ENCODE measurements around the gene IL3RA. TPM values are rescaled to one million over a fixed set of nuclear protein-coding genes. Genes with fewer than 3 reads are reported as not detected.
A peak's percentile ranks its signal among the peaks of the same experiment; 100 is the strongest.
"Not testable (repeated sequence)": the region's sequence is repeated elsewhere in the genome, so short reads cannot be mapped to it uniquely, and the experiment has no call there.

The IL3RA gene
- total and polyA plus RNA-seq, 8 donors: 2.4 to 10.1 (median 4.5) TPM; not detected in 1

DNA sequence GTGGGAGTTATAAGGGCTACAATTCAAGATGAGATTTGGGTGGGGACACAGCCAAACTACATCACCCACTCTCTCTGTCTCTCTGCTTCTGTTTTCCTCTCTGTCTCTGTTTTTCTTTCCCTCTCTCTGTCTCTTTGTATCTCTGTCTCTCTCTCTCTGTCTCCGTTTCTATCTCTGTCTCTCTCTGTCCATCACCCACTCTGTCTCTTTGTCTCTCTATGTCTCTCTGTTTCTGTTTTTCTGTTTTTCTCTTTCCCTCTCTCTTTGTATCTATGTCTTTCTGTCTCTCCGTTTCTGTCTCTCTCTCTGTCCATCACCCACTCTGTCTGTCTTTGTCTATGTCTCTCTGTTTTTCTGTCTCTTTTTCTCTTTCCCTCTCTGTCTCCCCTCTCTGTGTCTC lies 25.3 kb downstream of the IL3RA start:
- H3K27me3 ChIP-seq: no peaks in the 10 kb centered on the region
- no peak overlapping the region for H3K27ac ChIP-seq
- peaks cover 6 to 11% (median 10%) of the 10 kb centered on the region in 4 donors for H3K9me3 ChIP-seq
- intact Hi-C loops (cut with DNase I; ENCODE audit: low total_unique reads): no loop called here
- WGBS, 5 donors: 82 to 96% (median 90%) methylated on average over 2 of the region's 2 CpGs
- no peak overlapping the region for H3K4me3 ChIP-seq
- DNase-seq: no peak
- no peak for TF ChIP-seq POLR2AphosphoS5 (IDR thresholded peaks at IDR 0.05)
- no peak for TF ChIP-seq POLR2A (IDR thresholded peaks at IDR 0.05)
- TF ChIP-seq EP300 (IDR thresholded peaks at IDR 0.05): no peak
- TF ChIP-seq, protein P1, sequence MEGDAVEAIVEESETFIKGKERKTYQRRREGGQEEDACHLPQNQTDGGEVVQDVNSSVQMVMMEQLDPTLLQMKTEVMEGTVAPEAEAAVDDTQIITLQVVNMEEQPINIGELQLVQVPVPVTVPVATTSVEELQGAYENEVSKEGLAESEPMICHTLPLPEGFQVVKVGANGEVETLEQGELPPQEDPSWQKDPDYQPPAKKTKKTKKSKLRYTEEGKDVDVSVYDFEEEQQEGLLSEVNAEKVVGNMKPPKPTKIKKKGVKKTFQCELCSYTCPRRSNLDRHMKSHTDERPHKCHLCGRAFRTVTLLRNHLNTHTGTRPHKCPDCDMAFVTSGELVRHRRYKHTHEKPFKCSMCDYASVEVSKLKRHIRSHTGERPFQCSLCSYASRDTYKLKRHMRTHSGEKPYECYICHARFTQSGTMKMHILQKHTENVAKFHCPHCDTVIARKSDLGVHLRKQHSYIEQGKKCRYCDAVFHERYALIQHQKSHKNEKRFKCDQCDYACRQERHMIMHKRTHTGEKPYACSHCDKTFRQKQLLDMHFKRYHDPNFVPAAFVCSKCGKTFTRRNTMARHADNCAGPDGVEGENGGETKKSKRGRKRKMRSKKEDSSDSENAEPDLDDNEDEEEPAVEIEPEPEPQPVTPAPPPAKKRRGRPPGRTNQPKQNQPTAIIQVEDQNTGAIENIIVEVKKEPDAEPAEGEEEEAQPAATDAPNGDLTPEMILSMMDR (IDR thresholded peaks at IDR 0.05): no peak
- peaks cover 7 to 56% (median 46%) of the 10 kb centered on the region in 4 donors for H3K36me3 ChIP-seq
- no peaks in the 10 kb centered on the region for H3K4me1 ChIP-seq

DNA sequence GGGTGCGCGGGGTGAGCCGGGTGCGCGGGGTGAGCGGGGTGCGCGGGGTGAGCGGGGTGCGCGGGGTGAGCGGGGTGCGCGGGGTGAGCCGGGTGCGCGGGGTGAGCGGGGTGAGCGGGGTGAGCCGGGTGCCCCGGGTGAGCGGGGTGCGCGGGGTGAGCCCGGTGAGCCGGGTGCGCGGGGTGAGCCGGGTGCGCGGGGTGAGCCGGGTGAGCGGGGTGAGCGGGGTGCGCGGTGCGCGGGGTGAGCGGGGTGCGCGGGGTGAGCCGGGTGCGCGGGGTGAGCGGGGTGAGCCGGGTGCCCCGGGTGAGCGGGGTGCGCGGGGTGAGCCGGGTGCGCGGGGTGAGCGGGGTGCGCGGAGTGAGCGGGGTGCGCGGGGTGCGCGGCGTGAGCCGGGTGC lies 29.8 kb downstream of the IL3RA start:
- intact Hi-C loops (cut with DNase I; ENCODE audit: low total_unique reads); H3K27ac ChIP-seq; H3K9me3 ChIP-seq; H3K4me3 ChIP-seq; DNase-seq; H3K4me1 ChIP-seq; H3K27me3 ChIP-seq: not testable (repeated sequence)
- 81 to 100% (median 97%) methylated on average over 2 to 52 of the region's 63 CpGs; no CpG with 5 or more reads in 1 of the 5 donors for WGBS, 5 donors
- H3K36me3 ChIP-seq: peaks cover 0 to 36% (median 33%) of the 10 kb centered on the region in 4 donors

DNA sequence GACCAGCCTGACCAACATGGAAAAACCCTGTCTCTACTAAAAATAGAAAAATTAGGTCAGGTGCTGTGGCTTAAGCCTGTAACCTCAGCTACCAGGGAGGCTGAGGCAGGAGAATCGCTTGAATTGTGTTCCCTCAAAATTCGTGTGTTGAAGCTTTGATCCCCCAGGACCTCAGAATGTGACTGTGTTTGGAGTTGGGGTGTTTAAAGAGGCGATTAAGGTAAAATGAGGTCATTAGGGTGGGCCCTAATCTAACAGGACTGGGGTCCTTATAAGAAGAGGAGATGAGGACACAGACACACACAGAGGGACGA lies 31.8 kb downstream of the IL3RA start:
- H3K4me3 ChIP-seq: no peak overlapping the region
- intact Hi-C loops (cut with DNase I; ENCODE audit: low total_unique reads): no loop called here
- peaks cover 0 to 26% (median 25%) of the 10 kb centered on the region in 4 donors for H3K36me3 ChIP-seq
- WGBS, 5 donors: 72 to 88% (median 81%) methylated on average over 4 of the region's 4 CpGs
- H3K27me3 ChIP-seq: no peaks in the 10 kb centered on the region
- H3K9me3 ChIP-seq: no peaks in the 10 kb centered on the region
- no peaks in the 10 kb centered on the region for H3K4me1 ChIP-seq
- DNase-seq: no peak
- no peak for TF ChIP-seq EP300 (IDR thresholded peaks at IDR 0.05)
- TF ChIP-seq POLR2AphosphoS5 (IDR thresholded peaks at IDR 0.05): no peak
- TF ChIP-seq, protein P1 (IDR thresholded peaks at IDR 0.05): no peak
- no peak for TF ChIP-seq POLR2A (IDR thresholded peaks at IDR 0.05)
- no peak overlapping the region for H3K27ac ChIP-seq

DNA sequence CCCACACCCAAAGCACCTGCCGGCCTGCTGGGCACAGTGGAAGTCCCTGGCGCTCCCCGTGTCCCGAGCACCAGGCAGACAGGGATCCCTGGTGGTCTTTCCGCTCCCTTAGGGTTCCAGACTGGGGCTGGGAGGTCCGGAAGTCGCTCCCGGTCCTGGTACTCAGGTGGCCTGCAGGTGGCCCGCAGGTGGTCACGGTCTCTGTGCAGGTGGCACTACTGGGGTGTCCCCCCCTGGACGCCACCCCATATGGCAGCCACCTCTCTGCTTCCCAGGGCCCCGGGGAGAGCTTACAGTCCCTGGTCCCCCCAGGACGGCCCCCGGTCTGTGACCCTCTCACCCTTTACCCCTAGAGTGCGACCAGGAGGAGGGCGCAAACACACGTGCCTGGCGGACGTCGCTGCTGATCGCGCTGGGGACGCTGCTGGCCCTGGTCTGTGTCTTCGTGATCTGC lies 41.7 kb downstream of the IL3RA start:
- 82 to 90% (median 88%) methylated on average over 17 to 24 of the region's 24 CpGs for WGBS, 5 donors
- no peak overlapping the region for H3K4me3 ChIP-seq
- intact Hi-C loops (cut with DNase I; ENCODE audit: low total_unique reads): no loop called here
- no peaks in the 10 kb centered on the region for H3K9me3 ChIP-seq
- no peak for DNase-seq
- H3K27me3 ChIP-seq: no peaks in the 10 kb centered on the region
- H3K36me3 ChIP-seq: peaks cover 0 to 12% (median 6%) of the 10 kb centered on the region in 4 donors
- H3K4me1 ChIP-seq: peaks cover 0 to 9% (median 0%) of the 10 kb centered on the region in 4 donors
- TF ChIP-seq POLR2AphosphoS5 (IDR thresholded peaks at IDR 0.05) (no peak), EP300 (IDR thresholded peaks at IDR 0.05) (no peak), POLR2A (IDR thresholded peaks at IDR 0.05) (no peak)
- TF ChIP-seq, protein P1 (IDR thresholded peaks at IDR 0.05): no peak
- H3K27ac ChIP-seq: no peak overlapping the region

DNA sequence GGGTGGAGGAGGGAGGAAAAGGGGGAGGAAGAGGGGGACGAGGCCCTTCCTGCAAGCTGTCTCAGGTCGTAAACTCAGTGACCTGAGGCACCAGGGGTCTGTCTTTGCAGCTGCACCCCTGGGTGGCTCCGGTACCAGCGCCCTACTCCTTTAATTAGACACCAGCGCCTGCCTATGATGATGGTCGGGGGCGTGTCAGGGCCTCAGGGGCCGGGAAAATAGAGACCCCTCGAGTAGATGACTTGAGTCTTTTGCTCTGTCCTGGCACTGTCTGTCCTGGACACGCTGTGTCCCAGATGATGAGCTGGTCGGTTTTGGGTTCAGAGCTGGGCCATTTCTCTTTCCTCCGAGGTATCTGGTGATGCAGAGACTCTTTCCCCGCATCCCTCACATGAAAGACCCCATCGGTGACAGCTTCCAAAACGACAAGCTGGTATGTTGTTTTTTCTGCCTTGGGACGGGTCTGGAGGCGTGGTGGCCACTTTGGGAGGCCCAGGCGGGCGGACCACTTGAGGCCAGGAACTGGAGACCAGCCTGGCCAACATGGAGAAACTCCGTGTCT lies 44.2 kb downstream of the IL3RA start:
- Histone ChIP-seq H3K27me3 (no peaks in the 10 kb centered on the region), H3K4me1 (peaks cover 0 to 9% (median 0%) of the 10 kb centered on the region in 4 donors), H3K4me3 (no peak overlapping the region), H3K36me3 (peaks cover 14 to 37% (median 30%) of the 10 kb centered on the region in 4 donors), H3K9me3 (no peaks in the 10 kb centered on the region), H3K27ac (no peak overlapping the region)
- intact Hi-C loops (cut with DNase I; ENCODE audit: low total_unique reads): no loop called here
- 55 to 69% (median 61%) methylated on average over 15 to 20 of the region's 20 CpGs for WGBS, 5 donors
- peak in 1 of 2 donors; percentile 25 for DNase-seq
- TF ChIP-seq POLR2AphosphoS5 (IDR thresholded peaks at IDR 0.05): no peak
- TF ChIP-seq POLR2A (IDR thresholded peaks at IDR 0.05): no peak
- TF ChIP-seq, protein P1 (IDR thresholded peaks at IDR 0.05): no peak
- no peak for TF ChIP-seq EP300 (IDR thresholded peaks at IDR 0.05)
